Adrenal gland (tissue), 12 donors: ENCODE results near the gene SUN2. TPM values are rescaled to one million over a fixed set of nuclear protein-coding genes. Genes with fewer than 3 reads are reported as not detected.

Experiments used
- DNase-seq, 7 donors: peaks; one replicate each; pipeline ENCODE4 v3.0.0-alpha.2; 2019 to 2020
- H3K27ac ChIP-seq, 5 donors: fragments of 200-600 bp; sonication (generic) in 4 of 5; 1 replicate in 3 of 5; 2 replicates in 2 of 5; pipeline versions ENCODE4 v1.5.1 to v1.8.0; 2016 to 2020; ENCODE audit warnings: mild to moderate bottlenecking in 1 of 5
- H3K27me3 ChIP-seq: fragments of 200-600 bp; 2 replicates; pipeline ENCODE4 v1.8.0; 2021
- H3K36me3 ChIP-seq, 2 donors: fragments of 200-600 bp; replicated peaks in 1 of 2; 1 replicate in 1 of 2; 2 replicates in 1 of 2; pipeline versions ENCODE4 v1.5.1 to v1.8.0; 2018 to 2022
- H3K4me1 ChIP-seq, 2 donors: fragments of 200-600 bp; replicated peaks in 1 of 2; 1 replicate in 1 of 2; 2 replicates in 1 of 2; pipeline versions ENCODE4 v1.5.1 to v1.8.0; 2018 to 2021
- H3K4me3 ChIP-seq, 4 donors: fragments of 200-600 bp; sonication (generic) in 3 of 4; one replicate each; pipeline ENCODE4 v1.5.1; 2016 to 2018
- H3K9me3 ChIP-seq, 3 donors: fragments of 200-600 bp; sonication (generic) in 1 of 3; replicated peaks in 1 of 3; 1 replicate in 2 of 3; 2 replicates in 1 of 3; pipeline versions ENCODE4 v1.5.1 to v1.8.0; 2016 to 2021
- CTCF ChIP-seq, 6 experiments: fragments of 450-650 bp in 4 of 6; fragments of 200-600 bp in 2 of 6; sonication (generic) in 1 of 6; IDR thresholded peaks; 1 replicate in 5 of 6; 2 replicates in 1 of 6; pipeline versions ENCODE4 v1.5.1 to v1.8.0; 2016 to 2021; ENCODE audit warnings: antibody characterized with exemption in 6 of 6, mild to moderate bottlenecking in 2 of 6, moderate library complexity in 1 of 6
- POLR2A ChIP-seq, 2 donors: fragments of 450-650 bp; IDR thresholded peaks; one replicate each; pipeline ENCODE4 v1.6.1; 2017; ENCODE audit warnings: antibody characterized with exemption in 2 of 2, mild to moderate bottlenecking in 2 of 2, moderate library complexity in 1 of 2
- WGBS, 4 donors: extraction: QIAGEN DNeasy Blood & Tissue Kit in 2 of 4; methylation state at CpG; one replicate each; pipeline versions ENCODE4 v1.1.5 to v1.1.7; 2013 to 2017; 5-methylcytosine and 5-hydroxymethylcytosine counted together
- intact Hi-C, 2 donors: fragments of 100-400 bp; cut with DNase I; formaldehyde crosslinking; loops; one replicate each; pipeline versions ENCODE4 v1.14.1 to v1.15.0; 2022 to 2023
- polyA plus RNA-seq, 3 donors: library from polyadenylated mRNA; stranded (reverse); fragments of 200-250 nt in 2 of 3; fragments of 350-450 nt in 1 of 3; fragmentation: Illumina TruSeq in 1 of 3; extraction: RNeasy Lipid Tissue Mini Kit (QIAGEN cat#74804) in 1 of 3; gene quantifications; one replicate each; pipeline ENCODE4 v1.2.3, GENCODE V29; 2013 to 2014
- total RNA-seq, 9 donors: library from RNA; depleted of rRNA in 4 of 9; stranded (reverse); fragments of >200 nt in 4 of 9; fragments of 120-200 nt in 1 of 9; fragmentation: NEBNext Ultra II Directional in 1 of 9; extraction: Animal tissue kit (Norgen Biotek cat#: 25700) in 1 of 9; gene quantifications; one replicate each; pipeline versions ENCODE4 v1.1.0 to v1.2.4, GENCODE V29; 2013 to 2023
- donor health status: healthy with polysubstance abuse.
- donor health status: Bipolar disorder and iron deficiency.
- donor health status: DM: yes; HTN: yes; CAD: no.
- donor health status: DM: no; HTN: no; CAD: no.
- donor health status: DM: no; HTN: no; CAD: no.
- donor health status: DM: yes; HTN: yes; CAD: no.

The SUN2 gene
- total and polyA plus RNA-seq, 12 donors: 13.0 to 196 (median 86.9) TPM

GRCh38 chr22:38715852-38716251 is 39.9 kb downstream of the SUN2 start:
- Histone ChIP-seq H3K27ac (no peak overlapping the region), H3K36me3 (peaks cover 0 to 26% of the 10 kb centered on the region in 2 donors), H3K27me3 (no peaks in the 10 kb centered on the region), H3K9me3 (no peaks in the 10 kb centered on the region), H3K4me1 (peaks cover 0 to 26% of the 10 kb centered on the region in 2 donors), H3K4me3 (no peak overlapping the region)
- DNase-seq: peak in 3 of 7 donors; percentile 17 to 47 (median 25)
- intact Hi-C loops: no loop called here
- WGBS, 4 donors: 93 to 95% (median 94%) methylated on average over 11 to 15 of the region's 15 CpGs
- TF ChIP-seq POLR2A (IDR thresholded peaks at IDR 0.05) (no peak), CTCF (IDR thresholded peaks at IDR 0.05) (no peak)

- peak in 3 of 7 donors; percentile 19 to 59 (median 23) for DNase-seq
- peaks cover 0 to 26% of the 10 kb centered on the region in 2 donors for H3K4me1 ChIP-seq
- H3K27ac ChIP-seq: no peak overlapping the region
- no peak overlapping the region for H3K4me3 ChIP-seq
- WGBS, 4 donors: 80 to 92% (median 86%) methylated on average over 7 to 9 of the region's 9 CpGs
- H3K36me3 ChIP-seq: peaks cover 0 to 22% of the 10 kb centered on the region in 2 donors
- H3K27me3 ChIP-seq: no peaks in the 10 kb centered on the region
- TF ChIP-seq POLR2A (IDR thresholded peaks at IDR 0.05) (no peak), CTCF (IDR thresholded peaks at IDR 0.05) (no peak)
- no peaks in the 10 kb centered on the region for H3K9me3 ChIP-seq
- intact Hi-C loops: no loop called here
Observed at GRCh38 chr22:38715176-38715764, 40.5 kb downstream of the SUN2 start.

GRCh38 chr22:38713921-38714320 is 41.9 kb downstream of the SUN2 start:
- Histone ChIP-seq H3K4me1 (peaks cover 0 to 26% of the 10 kb centered on the region in 2 donors), H3K27ac (no peak overlapping the region), H3K36me3 (peaks cover 0 to 22% of the 10 kb centered on the region in 2 donors), H3K9me3 (no peaks in the 10 kb centered on the region), H3K4me3 (no peak overlapping the region), H3K27me3 (no peaks in the 10 kb centered on the region)
- WGBS, 4 donors: 86 to 92% (median 89%) methylated on average over 8 of the region's 8 CpGs
- intact Hi-C loops: no loop called here
- TF ChIP-seq CTCF (IDR thresholded peaks at IDR 0.05) (no peak), POLR2A (IDR thresholded peaks at IDR 0.05) (no peak)
- DNase-seq: peak in 2 of 7 donors; percentile 19 to 51

DNA sequence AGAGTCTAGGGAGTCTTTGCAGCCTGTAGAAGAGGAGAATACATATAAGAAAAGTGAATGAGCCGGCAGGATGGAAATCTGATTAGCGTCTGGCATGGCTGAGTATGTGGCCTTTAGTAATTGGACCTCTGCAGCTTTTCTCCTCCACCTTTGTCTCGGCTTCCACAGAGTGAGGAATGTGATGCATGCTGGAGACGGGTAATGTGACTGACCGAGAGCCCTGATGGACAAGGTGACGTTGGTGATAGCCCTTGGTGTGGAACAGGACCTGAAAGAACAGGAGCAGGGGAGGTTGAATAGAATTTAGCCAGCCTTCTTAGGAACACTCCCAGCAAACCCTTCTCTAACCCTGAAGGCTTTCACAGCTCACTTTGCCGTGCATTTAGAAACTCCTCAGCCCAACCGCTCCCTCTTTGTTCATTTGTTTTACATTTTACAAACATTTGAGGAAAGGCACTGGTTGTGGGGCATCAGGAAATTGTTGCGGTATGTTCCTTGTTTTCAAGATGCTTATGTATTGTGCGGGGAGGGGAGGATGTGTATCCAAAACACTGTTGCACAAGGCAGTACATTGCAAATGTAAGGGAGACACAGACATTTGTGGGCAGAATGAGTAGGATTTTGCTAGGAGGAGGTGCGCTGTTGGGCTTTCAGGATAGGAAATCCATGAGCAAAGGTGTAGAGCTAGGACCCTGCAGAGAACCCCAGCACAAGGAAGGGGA is 43.2 kb downstream of the SUN2 start:
- H3K27me3 ChIP-seq: no peaks in the 10 kb centered on the region
- no peak overlapping the region for H3K27ac ChIP-seq
- WGBS, 4 donors: 85 to 91% (median 86%) methylated on average over 11 of the region's 11 CpGs
- intact Hi-C loops: no loop called here
- peaks cover 0 to 19% of the 10 kb centered on the region in 2 donors for H3K36me3 ChIP-seq
- H3K9me3 ChIP-seq: no peaks in the 10 kb centered on the region
- TF ChIP-seq CTCF (IDR thresholded peaks at IDR 0.05): no peak
- TF ChIP-seq POLR2A (IDR thresholded peaks at IDR 0.05): no peak
- peak in 1 of 7 donors; percentile 44 for DNase-seq
- H3K4me3 ChIP-seq: no peak overlapping the region
- H3K4me1 ChIP-seq: peaks cover 0 to 26% of the 10 kb centered on the region in 2 donors
